Type B pancreatic cell (in vitro differentiated cells): ENCODE measurements around the gene RRP15. TPM values are rescaled to one million over a fixed set of nuclear protein-coding genes. Genes with fewer than 3 reads are reported as not detected.

Source experiments
- DNase-seq: peaks from one replicate; pipeline ENCODE4 v3.0.0; 2021; ENCODE audit warnings: mixed read lengths; ENCODE audit not compliant: unreplicated experiment; ENCODE audit errors: extremely low spot score
- H3K27ac Mint-ChIP-seq: 2 replicates; pipeline ENCODE4 v1.8.0; 2021; ENCODE audit warnings: mild to moderate bottlenecking, mixed read lengths
- H3K27me3 Mint-ChIP-seq: 2 replicates; pipeline ENCODE4 v1.8.0; 2021; ENCODE audit warnings: mixed read lengths
- H3K36me3 Mint-ChIP-seq: 2 replicates; pipeline ENCODE4 v1.8.0; 2021; ENCODE audit warnings: mixed read lengths
- H3K4me1 Mint-ChIP-seq: one replicate; pipeline ENCODE4 v1.8.0; 2021; ENCODE audit warnings: mixed read lengths; ENCODE audit not compliant: unreplicated experiment
- H3K4me3 Mint-ChIP-seq: 2 replicates; pipeline ENCODE4 v1.8.0; 2021; ENCODE audit warnings: mild to moderate bottlenecking, mixed read lengths
- H3K9me3 Mint-ChIP-seq: 2 replicates; pipeline ENCODE4 v1.8.0; 2021; ENCODE audit warnings: mixed read lengths
- CTCF ChIP-seq: fragments of 200-600 bp; sonication (generic); conservative IDR thresholded peaks from 2 replicates; pipeline ENCODE4 v1.5.0; 2021; ENCODE audit warnings: antibody characterized with exemption, mild to moderate bottlenecking
- total RNA-seq: library from RNA; stranded (reverse); gene quantifications from 2 replicates; pipeline ENCODE4 v1.2.1, GENCODE V29; 2021; ENCODE audit warnings: low replicate concordance

The RRP15 gene
- total RNA-seq, 1 donor from 2014 or later = 22.9 TPM

DNA sequence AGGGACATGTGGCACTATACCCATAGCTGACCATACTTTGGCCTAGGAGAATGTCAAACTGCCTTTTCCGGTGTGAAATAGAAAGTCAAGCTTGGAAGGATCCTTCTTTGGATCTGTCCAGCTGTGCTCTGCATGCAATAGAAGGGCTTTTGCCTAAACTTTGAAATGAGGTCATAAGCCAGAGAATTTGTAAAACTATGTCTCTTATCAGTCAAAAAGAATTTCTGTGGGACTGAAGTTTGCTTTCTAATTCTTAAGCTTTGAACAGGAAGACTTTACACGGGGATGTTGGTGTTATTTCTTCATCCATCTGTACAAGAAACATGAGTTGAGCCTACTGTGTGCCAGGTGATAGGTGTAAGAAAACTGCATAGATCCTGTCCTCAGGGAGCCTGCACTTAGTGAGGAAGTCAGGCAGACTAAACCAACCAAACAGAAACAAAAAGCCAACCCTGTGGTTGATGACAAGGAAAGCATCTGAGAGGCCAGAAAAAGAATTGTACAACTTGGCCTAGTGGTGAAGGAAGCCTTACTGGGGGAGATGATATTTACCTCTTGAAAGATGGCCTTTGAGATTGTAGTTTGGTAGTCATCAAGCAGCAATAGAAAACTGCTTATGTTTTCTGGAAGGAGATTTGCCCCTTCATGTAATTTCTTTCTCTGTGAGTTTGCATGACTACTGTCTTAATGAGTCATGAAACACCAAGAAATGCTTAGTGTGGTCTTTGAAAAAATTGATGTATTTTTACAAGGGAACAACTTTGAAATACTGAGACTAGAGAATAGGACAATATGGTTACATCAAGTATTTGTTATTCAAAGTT lies 84.8 kb downstream of the RRP15 start:
- H3K4me1 Mint-ChIP-seq = peaks cover 56% of the 10 kb centered on the region
- no peak overlapping the region for H3K4me3 Mint-ChIP-seq
- no peaks in the 10 kb centered on the region for H3K9me3 Mint-ChIP-seq
- no peak for TF ChIP-seq CTCF
- DNase-seq = no peak
- no peaks in the 10 kb centered on the region for H3K27me3 Mint-ChIP-seq
- H3K27ac Mint-ChIP-seq = peak overlapping the region; percentile 6
- peaks cover 27% of the 10 kb centered on the region for H3K36me3 Mint-ChIP-seq

DNA sequence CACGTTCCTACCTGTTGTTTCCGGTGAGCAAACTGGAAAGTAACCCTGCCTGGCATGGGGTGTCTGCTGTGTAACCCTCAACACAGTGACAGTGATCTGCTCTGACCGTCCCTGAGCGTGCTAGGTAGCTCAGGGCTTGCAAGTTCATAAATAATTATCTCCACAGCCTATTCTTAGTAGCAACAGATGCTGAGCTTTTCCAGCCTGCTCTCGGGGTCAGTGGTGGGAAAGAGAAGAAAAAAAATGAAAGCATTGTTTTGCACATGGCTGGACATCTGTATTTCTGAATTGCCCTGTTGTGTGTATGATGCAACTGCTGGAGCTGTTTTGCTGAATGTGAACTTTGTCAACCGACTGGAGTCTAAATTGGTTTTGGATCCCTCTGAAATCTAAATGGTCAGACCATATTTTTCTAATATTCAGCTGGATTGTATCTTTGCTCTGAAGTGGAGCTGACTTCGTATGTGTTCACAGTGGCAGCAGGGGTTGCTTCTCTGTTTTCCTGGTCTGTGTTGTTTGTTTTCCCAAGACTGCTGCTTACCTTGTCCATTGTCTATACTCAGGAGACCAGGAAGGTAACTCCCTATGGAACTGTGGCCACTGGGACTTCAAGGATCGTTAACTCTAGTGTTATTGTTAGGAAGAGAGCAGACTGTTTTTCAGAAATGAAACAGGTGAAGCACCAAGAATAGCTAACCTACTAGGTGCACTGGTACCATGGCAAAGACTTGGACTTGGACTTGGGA lies 87.0 kb downstream of the RRP15 start:
- Mint-ChIP-seq H3K27ac (no peak overlapping the region), H3K4me1 (peaks cover 56% of the 10 kb centered on the region), H3K36me3 (peaks cover 26% of the 10 kb centered on the region), H3K9me3 (no peaks in the 10 kb centered on the region), H3K27me3 (no peaks in the 10 kb centered on the region), H3K4me3 (peak overlapping the region; percentile 58)
- DNase-seq = no peak
- TF ChIP-seq CTCF = no peak

GRCh38 chr1:218374401-218375353 lies 89.6 kb downstream of the RRP15 start:
- DNase-seq = no peak
- no peak for TF ChIP-seq CTCF
- H3K27me3 Mint-ChIP-seq = no peaks in the 10 kb centered on the region
- H3K36me3 Mint-ChIP-seq = peaks cover 16% of the 10 kb centered on the region
- peak overlapping the region; percentile 7 for H3K4me3 Mint-ChIP-seq
- no peaks in the 10 kb centered on the region for H3K9me3 Mint-ChIP-seq
- peak overlapping the region; percentile 52 for H3K27ac Mint-ChIP-seq
- H3K4me1 Mint-ChIP-seq = peaks cover 52% of the 10 kb centered on the region

- no peaks in the 10 kb centered on the region for H3K9me3 Mint-ChIP-seq
- peaks cover 53% of the 10 kb centered on the region for H3K4me1 Mint-ChIP-seq
Measured at GRCh38 chr1:218376722-218377121, 91.6 kb downstream of the RRP15 start.

More at GRCh38 chr1:218376722-218377121, 91.6 kb downstream of the RRP15 start:
- H3K36me3 Mint-ChIP-seq = peaks cover 17% of the 10 kb centered on the region
- H3K27ac Mint-ChIP-seq = no peak overlapping the region
- no peaks in the 10 kb centered on the region for H3K27me3 Mint-ChIP-seq
- TF ChIP-seq CTCF = no peak
- no peak overlapping the region for H3K4me3 Mint-ChIP-seq
- no peak for DNase-seq
